PC-3 (cell line): ENCODE data around the gene ADAMTSL3.

Experiments
- EZH2 ChIP-seq: fragments of 300-600 bp; sonication (generic); IDR thresholded peaks from one replicate; pipeline ENCODE4 v1.6.1; 2017; ENCODE audit warnings: antibody characterized with exemption, mild to moderate bottlenecking, low read length; ENCODE audit not compliant: unreplicated experiment
- EZH2phosphoT487 ChIP-seq: fragments of 300-600 bp; sonication (generic); IDR thresholded peaks from 2 replicates; pipeline ENCODE4 v1.6.1; 2018; ENCODE audit warnings: mild to moderate bottlenecking, antibody characterized with exemption, low read length, borderline replicate concordance
- TF ChIP-seq, protein P1 (sequence below): fragments of 300-600 bp; sonication (generic); conservative IDR thresholded peaks from 2 replicates; pipeline ENCODE4 v1.5.1; 2017; ENCODE audit warnings: antibody characterized with exemption, low read depth, mild to moderate bottlenecking, low read length

GRCh38 chr15:83866692-83867091 lies 212.8 kb downstream of the ADAMTSL3 start:
- TF ChIP-seq, protein P1, sequence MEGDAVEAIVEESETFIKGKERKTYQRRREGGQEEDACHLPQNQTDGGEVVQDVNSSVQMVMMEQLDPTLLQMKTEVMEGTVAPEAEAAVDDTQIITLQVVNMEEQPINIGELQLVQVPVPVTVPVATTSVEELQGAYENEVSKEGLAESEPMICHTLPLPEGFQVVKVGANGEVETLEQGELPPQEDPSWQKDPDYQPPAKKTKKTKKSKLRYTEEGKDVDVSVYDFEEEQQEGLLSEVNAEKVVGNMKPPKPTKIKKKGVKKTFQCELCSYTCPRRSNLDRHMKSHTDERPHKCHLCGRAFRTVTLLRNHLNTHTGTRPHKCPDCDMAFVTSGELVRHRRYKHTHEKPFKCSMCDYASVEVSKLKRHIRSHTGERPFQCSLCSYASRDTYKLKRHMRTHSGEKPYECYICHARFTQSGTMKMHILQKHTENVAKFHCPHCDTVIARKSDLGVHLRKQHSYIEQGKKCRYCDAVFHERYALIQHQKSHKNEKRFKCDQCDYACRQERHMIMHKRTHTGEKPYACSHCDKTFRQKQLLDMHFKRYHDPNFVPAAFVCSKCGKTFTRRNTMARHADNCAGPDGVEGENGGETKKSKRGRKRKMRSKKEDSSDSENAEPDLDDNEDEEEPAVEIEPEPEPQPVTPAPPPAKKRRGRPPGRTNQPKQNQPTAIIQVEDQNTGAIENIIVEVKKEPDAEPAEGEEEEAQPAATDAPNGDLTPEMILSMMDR = no peak
- TF ChIP-seq EZH2 = no peak
- no peak for TF ChIP-seq EZH2phosphoT487
